OCI-LY3 (cell line): ENCODE data around the gene BLID.

ENCODE experiments used
- H2AFZ ChIP-seq: fragments of 200-600, 300-600 bp; shearing (Covaris generic); 2 replicates; pipeline ENCODE4 v1.6.0; 2014; ENCODE audit warnings: antibody characterized with exemption, low read depth, low read length
- H3K27ac ChIP-seq: fragments of 200-600, 300-600 bp; sonication (generic); 2 replicates; pipeline ENCODE4 v1.5.1; 2014; ENCODE audit warnings: mild to moderate bottlenecking, low read length, moderate library complexity, mixed read lengths
- H3K27me3 ChIP-seq: fragments of 200-600, 300-600 bp; sonication (generic); 2 replicates; pipeline ENCODE4 v1.6.1; 2014; ENCODE audit warnings: low read depth, low read length, mixed read lengths
- H3K36me3 ChIP-seq: fragments of 200-600, 300-600 bp; sonication (generic); replicated peaks from 2 replicates; pipeline ENCODE3; 2014; ENCODE audit warnings: low read depth, low read length, mixed read lengths
- H3K4me1 ChIP-seq: fragments of 300-600, 200-600 bp; sonication (generic); 2 replicates; pipeline ENCODE4 v1.6.1; 2014; ENCODE audit warnings: low read length, mixed read lengths
- H3K4me2 ChIP-seq: fragments of 200-600, 300-600 bp; sonication (generic); 2 replicates; pipeline ENCODE4 v1.6.1; 2014; ENCODE audit warnings: low read length, mixed read lengths
- H3K4me3 ChIP-seq: fragments of 300-600, 200-600 bp; sonication (generic); 2 replicates; pipeline ENCODE4 v1.5.1; 2014; ENCODE audit warnings: antibody characterized with exemption, mild to moderate bottlenecking, low read length, moderate library complexity
- H3K79me2 ChIP-seq: fragments of 300-600, 200-600 bp; shearing (Covaris generic); 2 replicates; pipeline ENCODE4 v1.6.1; 2014; ENCODE audit warnings: mild to moderate bottlenecking, low read length, mixed read lengths
- H3K9ac ChIP-seq: fragments of 300-600, 200-600 bp; shearing (Covaris generic); 2 replicates; pipeline ENCODE4 v1.6.0; 2014; ENCODE audit warnings: mild to moderate bottlenecking, low read length, moderate library complexity
- H3K9me3 ChIP-seq: fragments of 200-600, 300-600 bp; shearing (Covaris generic); 2 replicates; pipeline ENCODE4 v1.6.1; 2014; ENCODE audit warnings: low read length, mixed read lengths; ENCODE audit not compliant: insufficient read depth
- H4K20me1 ChIP-seq: fragments of 200-600, 300-600 bp; sonication (generic); 2 replicates; pipeline ENCODE4 v1.6.1; 2016; ENCODE audit warnings: low read length, mixed read lengths; ENCODE audit not compliant: insufficient read depth
- EZH2phosphoT487 ChIP-seq: fragments of 200-600 bp; shearing (Covaris generic); IDR thresholded peaks from 2 replicates; pipeline ENCODE4 v1.6.1; 2018; ENCODE audit warnings: antibody characterized with exemption, mixed run types, low read depth
- TF ChIP-seq, protein P1 (sequence below): fragments of 200-600, 300-600 bp; sonication (generic); IDR thresholded peaks from 2 replicates; pipeline ENCODE4 v1.5.1; 2014; ENCODE audit warnings: antibody characterized with exemption, low read length, low read depth

Gene BLID

DNA sequence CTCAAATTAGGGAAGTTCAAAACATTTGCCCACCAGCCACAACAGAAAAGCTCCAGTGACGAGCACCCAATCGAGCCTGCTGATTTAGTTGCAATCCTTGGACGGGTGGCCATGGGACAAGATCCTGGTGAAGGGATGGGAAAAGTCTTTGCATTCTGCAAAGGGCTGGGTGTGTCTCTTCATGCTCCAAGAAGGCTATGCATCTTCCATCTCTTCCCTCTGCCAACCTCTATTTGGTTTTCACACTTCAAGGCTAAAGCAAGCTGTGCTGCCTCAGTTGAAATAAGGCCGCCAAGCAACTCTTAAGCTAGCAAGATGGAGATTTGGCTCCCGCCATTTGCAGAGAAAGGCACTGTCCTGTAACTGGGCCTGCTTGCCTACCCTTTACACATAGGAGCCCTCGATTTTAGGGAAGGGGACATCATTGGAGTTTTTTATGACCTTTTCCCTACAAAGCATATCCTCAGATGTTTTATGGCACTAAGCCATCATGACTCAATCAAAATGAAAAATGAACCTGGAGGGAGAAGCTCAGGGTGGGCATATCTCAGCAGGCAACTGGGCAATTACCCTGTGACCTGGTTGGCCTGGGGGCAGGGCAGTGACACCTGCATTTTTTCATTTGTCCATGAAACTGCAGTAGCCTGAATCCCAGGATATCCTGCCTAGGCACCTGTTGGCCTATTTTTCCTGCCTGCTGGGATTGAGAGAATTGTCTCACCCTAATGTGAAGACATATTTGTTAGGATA is 45.0 kb upstream of the BLID start:
- Histone ChIP-seq H3K27ac (no peak overlapping the region), H2AFZ (no peak overlapping the region), H3K4me3 (no peak overlapping the region), H3K9me3 (no peaks in the 10 kb centered on the region), H3K79me2 (no peaks in the 10 kb centered on the region), H3K36me3 (no peaks in the 10 kb centered on the region), H3K27me3 (no peaks in the 10 kb centered on the region), H3K9ac (no peak overlapping the region), H3K4me1 (peaks cover 34% of the 10 kb centered on the region), H3K4me2 (no peak overlapping the region), H4K20me1 (no peaks in the 10 kb centered on the region)
- TF ChIP-seq EZH2phosphoT487: no peak
- TF ChIP-seq, protein P1, sequence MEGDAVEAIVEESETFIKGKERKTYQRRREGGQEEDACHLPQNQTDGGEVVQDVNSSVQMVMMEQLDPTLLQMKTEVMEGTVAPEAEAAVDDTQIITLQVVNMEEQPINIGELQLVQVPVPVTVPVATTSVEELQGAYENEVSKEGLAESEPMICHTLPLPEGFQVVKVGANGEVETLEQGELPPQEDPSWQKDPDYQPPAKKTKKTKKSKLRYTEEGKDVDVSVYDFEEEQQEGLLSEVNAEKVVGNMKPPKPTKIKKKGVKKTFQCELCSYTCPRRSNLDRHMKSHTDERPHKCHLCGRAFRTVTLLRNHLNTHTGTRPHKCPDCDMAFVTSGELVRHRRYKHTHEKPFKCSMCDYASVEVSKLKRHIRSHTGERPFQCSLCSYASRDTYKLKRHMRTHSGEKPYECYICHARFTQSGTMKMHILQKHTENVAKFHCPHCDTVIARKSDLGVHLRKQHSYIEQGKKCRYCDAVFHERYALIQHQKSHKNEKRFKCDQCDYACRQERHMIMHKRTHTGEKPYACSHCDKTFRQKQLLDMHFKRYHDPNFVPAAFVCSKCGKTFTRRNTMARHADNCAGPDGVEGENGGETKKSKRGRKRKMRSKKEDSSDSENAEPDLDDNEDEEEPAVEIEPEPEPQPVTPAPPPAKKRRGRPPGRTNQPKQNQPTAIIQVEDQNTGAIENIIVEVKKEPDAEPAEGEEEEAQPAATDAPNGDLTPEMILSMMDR: no peak

DNA sequence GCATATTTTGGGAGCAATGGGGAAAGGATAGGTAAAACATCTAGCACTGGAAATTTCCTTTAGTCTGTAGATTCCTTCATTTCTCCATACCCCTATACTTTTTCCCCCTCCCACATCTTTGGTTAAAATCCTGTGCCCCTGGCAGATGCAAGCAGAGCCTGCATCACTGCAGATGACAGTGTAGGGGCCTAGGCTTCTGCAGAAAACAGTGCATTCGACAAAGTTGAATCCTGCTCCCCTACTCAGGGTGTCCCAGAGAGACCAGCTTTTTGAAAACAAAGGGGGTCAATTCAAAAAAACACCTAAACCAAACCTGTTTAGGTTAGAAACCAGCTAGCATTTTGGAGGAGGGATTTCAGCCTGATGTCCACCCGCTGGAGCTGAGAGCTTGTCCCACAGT is 43.8 kb upstream of the BLID start:
- Histone ChIP-seq H4K20me1 (no peaks in the 10 kb centered on the region), H3K4me2 (no peak overlapping the region), H3K27me3 (no peaks in the 10 kb centered on the region), H3K4me1 (peaks cover 44% of the 10 kb centered on the region), H3K36me3 (no peaks in the 10 kb centered on the region), H3K27ac (no peak overlapping the region), H3K79me2 (no peaks in the 10 kb centered on the region), H3K9ac (no peak overlapping the region), H3K4me3 (no peak overlapping the region), H2AFZ (no peak overlapping the region), H3K9me3 (no peaks in the 10 kb centered on the region)
- TF ChIP-seq, protein P1: no peak
- no peak for TF ChIP-seq EZH2phosphoT487

DNA sequence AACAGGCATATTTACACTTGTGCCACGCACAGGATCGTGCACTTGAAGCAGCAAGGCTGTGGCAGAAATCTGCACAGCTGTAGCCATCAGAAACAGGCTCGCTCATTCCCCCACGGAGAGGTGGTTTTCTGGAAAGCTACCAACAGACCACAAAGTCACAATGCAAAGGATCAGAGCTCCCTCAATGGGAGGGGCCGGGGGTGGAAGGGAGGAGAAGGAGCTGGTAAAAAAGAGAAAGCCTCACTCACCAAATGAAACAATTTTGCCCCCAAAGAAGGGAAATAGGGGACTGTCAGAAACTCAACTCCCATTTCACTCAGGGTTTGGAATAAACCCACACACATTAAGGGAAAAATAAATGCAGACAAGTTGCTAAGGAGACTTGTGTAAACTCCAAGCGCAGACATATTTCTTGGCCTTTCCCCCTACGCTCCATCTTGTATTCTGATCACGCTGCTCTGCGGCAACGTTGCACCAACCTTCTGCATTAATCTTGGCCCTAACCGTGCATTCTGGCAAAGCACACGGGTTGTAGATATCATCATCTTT is 43.2 kb upstream of the BLID start:
- peak overlapping the region; percentile 60; the same call in 1 of the 2 replicates for H3K9ac ChIP-seq
- no peaks in the 10 kb centered on the region for H3K9me3 ChIP-seq
- H3K4me3 ChIP-seq: peak overlapping the region; percentile 40; the same call in 1 of the 2 replicates
- H3K79me2 ChIP-seq: no peaks in the 10 kb centered on the region
- H3K27me3 ChIP-seq: no peaks in the 10 kb centered on the region
- no peaks in the 10 kb centered on the region for H3K36me3 ChIP-seq
- H3K27ac ChIP-seq: no peak overlapping the region
- H2AFZ ChIP-seq: peak overlapping the region; percentile 46; the same call in 1 of the 2 replicates
- TF ChIP-seq, protein P1: no peak
- no peak for TF ChIP-seq EZH2phosphoT487
- peak overlapping the region; percentile 97 for H3K4me2 ChIP-seq
- H4K20me1 ChIP-seq: no peaks in the 10 kb centered on the region
- H3K4me1 ChIP-seq: peaks cover 50% of the 10 kb centered on the region

DNA sequence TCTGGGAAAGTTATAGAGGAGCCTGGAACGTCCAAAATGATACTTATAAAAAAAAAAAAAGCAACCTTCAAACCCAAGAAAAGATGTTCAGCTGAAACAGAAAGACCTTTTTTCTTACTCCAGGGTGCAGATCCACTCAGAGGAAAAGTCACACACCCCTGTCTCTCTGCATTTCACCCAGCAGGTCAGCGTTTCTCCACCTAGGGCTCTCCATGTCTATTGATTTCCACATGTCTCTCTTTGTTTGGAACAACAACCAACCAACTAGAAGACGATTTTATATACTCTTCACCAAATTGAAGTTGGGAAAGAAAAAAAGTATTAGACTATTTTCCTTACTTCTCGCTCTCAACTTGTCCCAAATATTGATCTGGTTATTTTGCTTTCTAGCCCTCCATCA is 42.2 kb upstream of the BLID start:
- Histone ChIP-seq H3K4me3 (peak overlapping the region; percentile 76), H4K20me1 (no peaks in the 10 kb centered on the region), H3K27me3 (no peaks in the 10 kb centered on the region), H3K79me2 (no peaks in the 10 kb centered on the region), H3K27ac (peak overlapping the region; percentile 92), H3K36me3 (no peaks in the 10 kb centered on the region), H3K4me1 (peaks cover 61% of the 10 kb centered on the region), H3K9ac (peak overlapping the region; percentile 60; the same call in 1 of the 2 replicates), H3K4me2 (peak overlapping the region; percentile 97), H2AFZ (peak overlapping the region; percentile 44; the same call in 1 of the 2 replicates), H3K9me3 (no peaks in the 10 kb centered on the region)
- TF ChIP-seq, protein P1: no peak
- no peak for TF ChIP-seq EZH2phosphoT487
